HG02973 (cell line): ENCODE measurements around the gene FRK.
A peak's percentile ranks its signal among the peaks of the same experiment; 100 is the strongest.
"Not testable (repeated sequence)": the region's sequence is repeated elsewhere in the genome, so short reads cannot be mapped to it uniquely, and the experiment has no call there.

Experiments
- ATAC-seq: cut with Tn5 transposase; IDR thresholded peaks from one replicate; pipeline ENCODE4 v1.9.1; 2021; ENCODE audit warnings: moderate library complexity; ENCODE audit not compliant: unreplicated experiment

The FRK gene

GRCh38 chr6:116060572-116061283 lies at the start of gene FRK:
TSS of gene FRK (minus strand) at chr6:116060891. CDS start at chr6:116060311, 580 bp downstream.
- ATAC-seq: no peak

DNA sequence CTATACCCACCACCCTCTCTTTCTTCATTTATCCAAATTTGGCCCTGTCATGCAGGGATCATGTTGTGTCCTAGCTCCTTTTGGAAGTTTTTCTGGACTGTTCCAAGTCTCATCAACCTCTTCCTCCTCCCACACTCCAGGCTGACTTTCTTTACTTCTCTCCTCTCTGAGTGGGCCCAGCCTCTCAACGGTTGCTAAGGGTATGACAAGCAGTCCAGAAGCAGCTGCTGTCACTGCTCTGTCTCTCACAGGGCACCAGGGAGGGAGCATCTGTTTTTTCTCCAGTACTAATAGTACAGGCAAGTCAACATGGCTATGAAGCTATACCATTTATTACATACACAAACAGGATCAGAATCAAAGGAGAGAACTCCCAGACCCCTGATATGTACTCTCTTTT lies 48.1 kb upstream of the FRK start:
- ATAC-seq: no peak

DNA sequence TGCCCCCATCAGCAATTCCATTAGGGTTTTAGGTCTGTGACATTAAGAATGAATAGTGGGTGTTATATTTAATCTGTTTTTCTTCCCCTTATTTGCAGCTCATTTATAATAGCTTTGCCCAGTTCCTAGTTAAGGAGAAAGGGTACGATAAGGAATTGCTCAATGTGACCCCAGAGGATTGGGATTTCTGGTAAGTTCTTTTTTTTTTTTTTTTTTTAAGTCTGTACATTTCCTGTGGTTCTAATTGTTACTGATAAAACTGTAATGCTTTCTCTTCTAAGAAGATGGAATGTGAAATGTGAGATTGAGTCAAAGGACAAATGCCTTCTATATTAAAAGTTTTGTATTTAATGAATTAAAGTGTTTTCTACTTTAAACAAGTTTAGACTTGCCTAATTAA lies 45.5 kb upstream of the FRK start:
- no peak for ATAC-seq

- no peak for ATAC-seq
Observed at GRCh38 chr6:116105247-116105646, 44.6 kb upstream of the FRK start.

- no peak for ATAC-seq
Observed at GRCh38 chr6:116104636-116105035, 43.9 kb upstream of the FRK start.

- ATAC-seq: no peak
Observed at GRCh38 chr6:116102873-116103272, 42.2 kb upstream of the FRK start.

GRCh38 chr6:116101790-116102189 lies 41.1 kb upstream of the FRK start:
- ATAC-seq: no peak

GRCh38 chr6:116101302-116101718 lies 40.6 kb upstream of the FRK start:
- no peak for ATAC-seq

- ATAC-seq: peak; percentile 87
Observed at GRCh38 chr6:116100419-116101301, 40.0 kb upstream of the FRK start, which contains the start of gene NT5DC1. TSS of gene NT5DC1 (plus strand) at chr6:116100853. CDS start at chr6:116100931, 78 bp downstream.

DNA sequence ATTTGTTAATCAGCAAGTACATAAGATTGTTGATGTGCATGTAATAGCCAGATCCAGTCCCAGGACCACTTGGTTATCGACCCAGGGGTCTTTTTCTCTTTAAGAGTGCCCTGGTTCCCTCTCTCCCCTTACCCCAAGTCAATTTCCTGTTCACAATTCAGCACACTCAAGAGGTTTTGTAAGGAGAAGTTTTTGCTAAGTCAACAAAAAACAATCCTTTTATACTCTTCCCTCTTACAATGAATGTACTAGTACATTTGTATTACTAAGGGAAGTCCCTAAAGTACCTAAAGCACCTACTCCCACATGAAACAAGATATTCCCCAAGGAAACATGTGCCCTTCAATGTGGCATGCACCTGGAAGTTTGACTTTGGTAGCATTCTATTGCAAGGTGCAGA lies 38.3 kb upstream of the FRK start:
- ATAC-seq: no peak

- ATAC-seq: no peak
Observed at GRCh38 chr6:116096979-116097816, 36.5 kb upstream of the FRK start.

- not testable (repeated sequence) for ATAC-seq
Observed at GRCh38 chr6:116096048-116096759, 35.5 kb upstream of the FRK start.

GRCh38 chr6:116094041-116094440 lies 33.4 kb upstream of the FRK start:
- ATAC-seq: no peak

DNA sequence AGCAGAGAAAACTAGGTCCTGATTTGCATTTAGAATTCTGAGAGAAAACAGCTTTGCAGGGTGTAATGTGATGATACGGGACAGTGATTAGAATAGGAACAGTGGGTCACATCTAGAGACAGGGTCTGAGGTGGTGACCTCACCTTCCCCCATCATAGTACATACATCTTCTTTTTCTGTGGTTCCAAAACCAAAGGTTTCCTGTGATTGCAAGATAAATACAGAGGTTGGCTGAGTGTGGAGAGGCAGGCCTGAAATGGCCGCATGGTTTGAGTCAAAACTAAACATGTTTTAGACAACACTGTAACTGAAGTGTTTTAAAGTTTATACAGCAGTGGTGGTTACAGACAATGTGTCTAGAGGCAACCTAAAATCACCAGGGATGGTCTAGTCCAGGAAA lies 29.6 kb upstream of the FRK start:
- peak; percentile 50 for ATAC-seq

DNA sequence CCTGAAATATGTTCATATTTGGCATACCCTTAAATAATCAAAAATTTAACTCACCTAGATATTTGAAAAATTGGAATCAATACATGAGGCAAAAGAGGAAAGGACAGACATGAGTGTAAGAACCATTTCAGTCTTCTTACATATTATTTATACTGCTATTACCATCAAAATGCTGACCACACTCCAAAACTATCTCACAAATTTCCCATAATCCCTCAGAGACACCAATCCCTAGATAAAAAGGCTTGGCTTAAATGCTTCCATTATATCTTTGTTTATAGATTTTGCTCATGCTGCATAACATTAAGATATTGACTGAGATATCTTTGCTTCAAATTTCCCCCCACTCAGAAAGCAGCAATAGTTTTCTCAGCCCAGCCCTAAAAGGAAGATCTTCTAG lies 28.3 kb upstream of the FRK start:
- ATAC-seq: no peak

DNA sequence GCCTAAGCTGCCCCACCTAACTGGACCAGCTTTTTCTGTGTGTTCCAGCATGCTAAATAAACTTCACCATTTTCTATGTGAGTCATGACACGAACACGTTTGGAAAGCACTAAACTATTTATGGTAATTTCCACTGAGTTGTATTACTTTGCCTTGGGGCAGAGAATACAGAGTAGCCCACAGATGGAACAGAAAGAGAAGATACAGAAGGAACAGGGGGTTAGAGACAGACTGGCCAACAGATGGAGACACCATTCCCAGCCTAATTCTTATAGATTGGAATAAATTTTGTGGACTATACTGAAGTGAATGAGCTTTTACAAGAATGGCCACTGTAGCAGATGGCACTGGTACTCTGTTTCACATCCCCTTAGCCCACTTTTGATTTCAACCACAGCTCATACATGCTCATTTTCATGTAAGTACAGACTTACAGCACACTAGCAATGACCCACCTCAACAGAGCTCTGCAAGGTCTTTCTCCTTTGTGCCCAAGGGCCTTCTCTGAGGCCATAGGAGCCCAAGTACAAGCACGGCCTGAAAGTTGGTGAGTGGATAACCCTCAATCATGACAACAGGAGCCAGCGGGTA lies 26.8 kb upstream of the FRK start:
- ATAC-seq: peak; percentile 95

GRCh38 chr6:116084284-116084683 lies 23.6 kb upstream of the FRK start:
- ATAC-seq: no peak

DNA sequence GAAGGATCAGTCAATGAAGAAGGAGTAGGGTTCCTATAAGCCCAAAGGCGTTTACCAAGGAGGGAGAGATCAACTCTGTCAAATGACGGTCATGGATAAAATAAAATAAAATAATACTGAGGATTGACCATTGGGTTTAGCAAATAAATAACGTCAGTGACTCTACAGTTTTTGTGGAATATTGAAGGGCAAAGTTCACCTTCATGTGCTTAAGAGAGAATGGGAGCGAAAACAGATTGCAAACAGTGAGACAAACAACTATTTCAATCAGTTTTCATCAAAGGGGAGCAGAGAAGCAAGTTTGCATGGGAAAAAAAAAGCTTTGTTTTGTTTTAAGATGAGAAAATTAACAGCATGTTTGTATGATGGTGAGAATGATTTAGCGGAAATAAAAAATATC lies 22.4 kb upstream of the FRK start:
- ATAC-seq: no peak

- no peak for ATAC-seq
Observed at GRCh38 chr6:116078945-116079344, 18.3 kb upstream of the FRK start.

DNA sequence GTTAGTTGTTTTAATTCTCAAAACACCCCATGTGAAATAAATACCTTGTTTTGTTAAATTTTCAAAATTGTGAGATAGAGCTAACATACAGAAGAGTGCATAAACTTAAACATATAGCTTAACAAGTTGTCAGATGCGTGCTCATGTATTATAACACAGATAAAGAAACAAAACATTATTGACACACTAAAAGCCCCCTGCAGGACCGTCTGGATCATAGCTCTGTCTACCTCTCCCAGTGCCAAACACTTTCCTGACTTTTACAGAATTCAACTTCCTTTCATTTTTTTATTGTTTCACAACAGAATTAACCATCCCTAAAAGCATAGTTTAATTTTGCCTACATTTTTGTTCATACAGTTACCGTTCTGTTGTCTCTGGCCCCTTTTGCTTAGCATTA lies 17.8 kb upstream of the FRK start:
- no peak for ATAC-seq
